Liver (tissue), 3 donors: ENCODE measurements around the gene IRS1.

Source experiments
- GABPA ChIP-seq, 2 donors: IDR thresholded peaks in 1 of 2; conservative IDR thresholded peaks in 1 of 2; 2 replicates each; pipeline ENCODE4 v1.6.1; 2016; ENCODE audit warnings: antibody characterized with exemption in 2 of 2, mild to moderate bottlenecking in 1 of 2, moderate library complexity in 1 of 2
- RXRA ChIP-seq, 2 donors: IDR thresholded peaks; 2 replicates each; pipeline ENCODE4 v1.6.1; 2017 to 2018; ENCODE audit warnings: antibody characterized with exemption in 2 of 2, mild to moderate bottlenecking in 1 of 2
- SP1 ChIP-seq: IDR thresholded peaks from 2 replicates; pipeline ENCODE4 v1.6.1; 2018; ENCODE audit warnings: antibody characterized with exemption, mild to moderate bottlenecking
- TF ChIP-seq, protein P1 (sequence below): fragments of 150-350 bp; IDR thresholded peaks from 2 replicates; pipeline ENCODE4 v1.5.1; 2017; ENCODE audit warnings: improper control_type of control experiment, low read depth, low read length; ENCODE audit not compliant: missing input control
- TF ChIP-seq, protein P2 (sequence below): IDR thresholded peaks from 2 replicates; pipeline ENCODE4 v1.6.1; 2016; ENCODE audit warnings: antibody characterized with exemption
- TF ChIP-seq, protein P3 (sequence below): IDR thresholded peaks from 2 replicates; pipeline ENCODE4 v1.6.1; 2016; ENCODE audit warnings: antibody characterized with exemption
- TF ChIP-seq, protein P4 (sequence below): IDR thresholded peaks from 2 replicates; pipeline ENCODE4 v1.6.1; 2016; ENCODE audit warnings: antibody characterized with exemption
- donor health status: healthy.
- donor health status: healthy.

DNA sequence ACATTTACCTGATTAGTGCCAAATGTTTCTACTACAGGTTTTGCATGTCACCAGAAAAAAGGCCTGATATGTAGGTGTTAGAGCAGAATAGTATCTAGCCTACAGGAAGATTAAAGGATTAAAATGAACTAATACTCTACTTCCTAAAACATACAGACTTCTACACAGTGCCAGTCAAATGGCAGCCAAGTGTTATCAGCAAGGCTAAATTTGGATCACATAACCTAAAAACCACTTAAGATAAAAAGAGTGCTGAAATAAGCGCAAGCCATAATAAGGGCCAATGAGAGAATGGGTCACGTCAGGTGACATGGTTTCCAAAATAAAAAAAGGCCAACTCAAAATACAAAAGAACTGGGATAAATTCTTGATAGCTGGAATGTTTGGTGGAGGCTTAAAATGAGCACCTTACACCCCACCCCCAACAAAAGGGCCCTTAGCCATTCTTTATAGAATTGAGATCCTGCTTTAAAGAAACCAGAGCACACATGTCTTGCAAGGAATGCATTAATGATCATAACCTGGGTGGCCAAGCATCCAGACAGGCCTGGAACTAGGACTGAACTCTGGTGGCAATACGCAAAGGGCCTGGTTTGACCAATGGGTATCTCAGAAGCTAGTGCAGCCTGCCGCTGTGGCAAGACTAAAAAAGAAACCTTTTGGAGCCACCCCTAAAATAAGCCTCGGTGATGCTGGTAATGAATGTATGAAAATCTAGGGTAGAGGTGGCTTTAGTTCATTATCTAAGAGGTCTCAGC lies 32.4 kb downstream of the IRS1 start:
- TF ChIP-seq, protein P1, sequence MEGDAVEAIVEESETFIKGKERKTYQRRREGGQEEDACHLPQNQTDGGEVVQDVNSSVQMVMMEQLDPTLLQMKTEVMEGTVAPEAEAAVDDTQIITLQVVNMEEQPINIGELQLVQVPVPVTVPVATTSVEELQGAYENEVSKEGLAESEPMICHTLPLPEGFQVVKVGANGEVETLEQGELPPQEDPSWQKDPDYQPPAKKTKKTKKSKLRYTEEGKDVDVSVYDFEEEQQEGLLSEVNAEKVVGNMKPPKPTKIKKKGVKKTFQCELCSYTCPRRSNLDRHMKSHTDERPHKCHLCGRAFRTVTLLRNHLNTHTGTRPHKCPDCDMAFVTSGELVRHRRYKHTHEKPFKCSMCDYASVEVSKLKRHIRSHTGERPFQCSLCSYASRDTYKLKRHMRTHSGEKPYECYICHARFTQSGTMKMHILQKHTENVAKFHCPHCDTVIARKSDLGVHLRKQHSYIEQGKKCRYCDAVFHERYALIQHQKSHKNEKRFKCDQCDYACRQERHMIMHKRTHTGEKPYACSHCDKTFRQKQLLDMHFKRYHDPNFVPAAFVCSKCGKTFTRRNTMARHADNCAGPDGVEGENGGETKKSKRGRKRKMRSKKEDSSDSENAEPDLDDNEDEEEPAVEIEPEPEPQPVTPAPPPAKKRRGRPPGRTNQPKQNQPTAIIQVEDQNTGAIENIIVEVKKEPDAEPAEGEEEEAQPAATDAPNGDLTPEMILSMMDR, result no peak
- TF ChIP-seq, protein P2, sequence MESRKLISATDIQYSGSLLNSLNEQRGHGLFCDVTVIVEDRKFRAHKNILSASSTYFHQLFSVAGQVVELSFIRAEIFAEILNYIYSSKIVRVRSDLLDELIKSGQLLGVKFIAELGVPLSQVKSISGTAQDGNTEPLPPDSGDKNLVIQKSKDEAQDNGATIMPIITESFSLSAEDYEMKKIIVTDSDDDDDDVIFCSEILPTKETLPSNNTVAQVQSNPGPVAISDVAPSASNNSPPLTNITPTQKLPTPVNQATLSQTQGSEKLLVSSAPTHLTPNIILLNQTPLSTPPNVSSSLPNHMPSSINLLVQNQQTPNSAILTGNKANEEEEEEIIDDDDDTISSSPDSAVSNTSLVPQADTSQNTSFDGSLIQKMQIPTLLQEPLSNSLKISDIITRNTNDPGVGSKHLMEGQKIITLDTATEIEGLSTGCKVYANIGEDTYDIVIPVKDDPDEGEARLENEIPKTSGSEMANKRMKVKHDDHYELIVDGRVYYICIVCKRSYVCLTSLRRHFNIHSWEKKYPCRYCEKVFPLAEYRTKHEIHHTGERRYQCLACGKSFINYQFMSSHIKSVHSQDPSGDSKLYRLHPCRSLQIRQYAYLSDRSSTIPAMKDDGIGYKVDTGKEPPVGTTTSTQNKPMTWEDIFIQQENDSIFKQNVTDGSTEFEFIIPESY, result no peak
- TF ChIP-seq SP1 (no peak), GABPA (IDR thresholded peaks at IDR 0.05 in 1 of 2, conservative IDR thresholded peaks at IDR 0.05 in 1 of 2) (no peak), RXRA (IDR thresholded peaks at IDR 0.05) (no peak)
- TF ChIP-seq, protein P3, sequence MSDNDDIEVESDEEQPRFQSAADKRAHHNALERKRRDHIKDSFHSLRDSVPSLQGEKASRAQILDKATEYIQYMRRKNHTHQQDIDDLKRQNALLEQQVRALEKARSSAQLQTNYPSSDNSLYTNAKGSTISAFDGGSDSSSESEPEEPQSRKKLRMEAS, result no peak
- TF ChIP-seq, protein P4, sequence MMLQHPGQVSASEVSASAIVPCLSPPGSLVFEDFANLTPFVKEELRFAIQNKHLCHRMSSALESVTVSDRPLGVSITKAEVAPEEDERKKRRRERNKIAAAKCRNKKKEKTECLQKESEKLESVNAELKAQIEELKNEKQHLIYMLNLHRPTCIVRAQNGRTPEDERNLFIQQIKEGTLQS, result no peak
